GM19035 (cell line): ENCODE data around the gene ENOX2.
"Not testable (repeated sequence)": the region's sequence is repeated elsewhere in the genome, so short reads cannot be mapped to it uniquely, and the experiment has no call there.

Experiments used
- ATAC-seq: cut with Tn5 transposase; IDR thresholded peaks from one replicate; pipeline ENCODE4 v1.9.1; 2021; ENCODE audit not compliant: unreplicated experiment

ENOX2 gene

DNA sequence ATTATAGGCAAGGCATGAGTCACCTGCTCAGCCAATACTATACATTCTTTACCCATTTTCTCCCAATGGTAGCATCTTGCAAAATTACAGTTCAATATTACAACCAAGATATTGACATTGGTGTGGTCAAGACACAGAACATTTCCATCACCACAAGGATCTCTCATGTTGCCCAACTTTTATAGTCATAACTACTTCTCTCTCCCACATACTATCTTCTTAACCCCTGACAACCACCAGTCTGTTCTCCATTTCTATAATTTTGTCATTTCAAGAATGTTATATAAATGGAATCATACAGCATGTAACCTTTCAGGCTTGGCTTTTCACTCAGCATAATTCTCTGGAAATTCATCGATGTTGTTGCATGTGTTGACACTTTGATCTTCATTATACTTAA is 144.9 kb downstream of the ENOX2 start:
- no peak for ATAC-seq

DNA sequence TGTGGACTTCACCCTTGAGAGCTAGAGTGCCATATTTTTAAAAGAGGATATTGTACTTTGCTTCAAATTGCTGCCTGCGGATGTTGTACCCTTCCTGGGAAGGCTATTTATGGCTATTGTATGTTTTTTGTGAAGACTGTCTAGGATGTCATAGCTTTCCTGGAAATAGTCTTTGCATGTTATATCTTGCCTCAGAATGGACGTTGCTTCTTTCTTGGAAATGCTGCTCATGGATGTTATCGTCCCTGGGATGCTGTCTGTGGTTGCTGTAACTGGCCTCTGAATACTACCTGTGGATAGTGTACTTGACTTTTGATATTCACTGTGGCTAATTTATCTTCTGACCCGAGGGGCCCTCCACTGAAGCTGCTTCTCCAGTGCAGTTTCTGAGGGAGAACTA is 146.8 kb downstream of the ENOX2 start:
- no peak for ATAC-seq

DNA sequence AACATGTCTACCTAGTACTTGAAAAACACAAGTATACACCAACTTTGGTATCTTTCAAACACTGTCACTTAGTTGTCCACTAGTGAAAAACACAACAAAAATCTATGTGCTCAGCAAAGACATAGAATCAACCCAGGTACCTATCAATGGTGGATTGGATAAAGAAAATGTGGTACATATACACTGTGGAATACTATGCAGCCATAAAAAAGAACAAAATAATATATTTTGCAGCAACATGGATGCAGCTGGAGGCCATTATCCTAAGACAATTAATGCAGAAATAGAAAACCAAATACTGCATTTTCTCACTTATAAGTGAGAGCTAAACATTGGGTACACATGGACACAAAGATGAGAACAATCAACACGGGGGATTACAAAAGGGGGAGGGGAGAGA is 148.7 kb downstream of the ENOX2 start:
- ATAC-seq: no peak

DNA sequence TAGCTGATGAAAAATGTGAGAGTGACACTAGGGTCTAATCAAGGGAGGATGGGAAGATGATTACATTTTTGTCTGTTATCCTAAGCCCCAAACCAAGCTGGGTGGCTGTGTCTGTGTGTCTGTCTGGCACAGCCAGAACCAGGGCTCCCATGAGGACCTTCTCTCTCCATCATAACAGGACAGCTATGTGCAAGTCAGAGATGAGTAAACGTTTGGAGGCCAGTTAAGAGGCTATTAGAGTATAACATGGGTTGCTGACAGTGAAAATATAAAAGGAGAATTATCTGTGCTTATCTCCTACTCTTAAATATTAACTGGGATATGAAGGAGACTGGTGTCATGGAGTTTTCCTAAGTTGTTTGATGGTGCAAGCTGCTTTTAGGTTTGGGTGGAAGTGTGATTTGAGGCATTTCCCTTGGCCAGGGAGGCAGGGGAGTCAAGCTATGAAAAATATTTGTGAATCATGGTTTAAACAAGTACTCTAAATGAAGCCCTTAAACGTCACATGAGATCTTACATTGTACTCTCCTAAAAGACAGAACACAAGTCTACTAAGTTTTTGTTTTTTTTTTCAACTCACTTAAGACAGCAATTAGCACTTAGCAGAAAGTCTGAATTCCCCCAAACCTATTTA is 156.2 kb downstream of the ENOX2 start:
- no peak for ATAC-seq

DNA sequence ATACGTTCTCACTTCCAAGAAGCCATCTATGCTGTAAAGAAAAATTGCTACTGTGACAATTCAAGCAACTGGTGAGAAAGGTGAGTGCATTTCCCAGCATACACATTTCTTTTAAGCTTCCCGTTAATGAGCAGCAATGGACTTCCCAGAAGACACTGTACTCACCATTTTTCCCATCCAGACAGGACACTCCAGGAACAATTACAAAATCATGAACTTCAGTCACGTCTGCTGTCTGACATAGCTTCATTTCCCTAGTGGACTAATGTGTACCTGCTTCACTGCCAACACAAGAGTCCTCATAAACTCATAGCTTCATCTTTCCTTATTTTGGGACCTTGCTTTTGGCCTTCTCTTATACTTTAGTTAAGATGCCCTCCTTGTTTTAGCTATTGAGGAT is 156.9 kb downstream of the ENOX2 start:
- ATAC-seq: no peak

DNA sequence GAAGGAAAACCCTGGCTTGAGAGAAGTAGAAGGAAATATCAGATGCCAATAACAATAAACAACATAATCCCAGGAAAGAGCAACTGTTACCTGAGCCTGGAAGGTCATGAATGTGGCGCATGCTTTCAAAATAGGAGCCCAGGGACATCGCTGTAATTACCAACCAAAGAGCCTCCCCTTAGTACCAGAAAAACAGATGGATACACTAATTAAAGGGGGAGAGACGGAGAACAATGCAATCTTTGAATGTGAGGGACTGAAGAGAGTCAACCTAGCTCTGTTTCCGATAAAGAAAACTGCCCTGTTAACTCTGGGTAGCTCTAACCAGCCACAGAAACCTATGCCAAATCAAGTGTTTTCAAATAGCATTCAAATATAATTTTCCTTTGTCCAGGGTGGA is 161.4 kb downstream of the ENOX2 start:
- no peak for ATAC-seq

DNA sequence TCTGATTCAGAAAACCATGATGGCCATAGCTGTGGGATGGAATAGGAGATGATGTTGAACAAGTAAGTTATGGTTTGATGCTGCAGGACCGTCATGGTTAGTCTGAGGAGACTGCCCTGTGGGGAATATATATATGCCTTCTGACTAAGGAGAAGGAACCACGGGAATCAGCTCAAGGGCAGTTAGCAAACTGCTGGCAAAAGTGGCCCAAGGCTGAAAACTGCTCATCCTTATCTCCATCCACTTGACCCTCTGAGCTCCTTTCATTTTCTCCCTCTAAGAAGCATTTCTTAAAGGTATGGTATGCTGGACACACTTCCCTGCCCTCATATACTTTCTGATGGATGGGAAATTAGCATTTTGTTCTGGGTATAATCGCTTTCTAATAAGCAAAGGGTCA is 161.9 kb downstream of the ENOX2 start:
- no peak for ATAC-seq

DNA sequence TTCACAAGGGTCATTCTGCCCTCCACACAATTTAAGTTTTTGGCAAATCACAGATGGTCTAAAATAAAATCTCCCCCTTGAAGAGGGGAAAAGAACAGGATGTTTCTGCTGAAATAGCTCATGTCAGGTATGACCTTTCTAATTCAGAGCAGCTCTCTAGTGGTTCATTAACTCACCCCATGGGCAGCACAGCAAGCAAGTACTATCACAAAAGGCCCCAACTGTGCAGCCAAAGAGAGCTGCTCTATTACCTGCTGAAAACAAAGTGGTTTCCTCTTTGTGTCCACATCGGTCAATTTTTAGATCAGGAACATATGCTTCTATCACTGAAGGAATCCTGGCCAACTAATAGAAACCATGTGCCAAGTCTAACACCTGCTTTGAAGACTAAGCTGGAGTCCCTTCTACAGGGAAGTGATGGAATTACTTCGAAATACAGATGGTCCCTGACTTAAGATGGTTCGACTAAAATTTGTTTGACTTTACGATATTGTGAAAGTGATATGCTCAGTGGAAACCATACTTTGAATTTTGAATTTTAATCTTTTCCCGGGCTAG is 164.3 kb downstream of the ENOX2 start:
- no peak for ATAC-seq

DNA sequence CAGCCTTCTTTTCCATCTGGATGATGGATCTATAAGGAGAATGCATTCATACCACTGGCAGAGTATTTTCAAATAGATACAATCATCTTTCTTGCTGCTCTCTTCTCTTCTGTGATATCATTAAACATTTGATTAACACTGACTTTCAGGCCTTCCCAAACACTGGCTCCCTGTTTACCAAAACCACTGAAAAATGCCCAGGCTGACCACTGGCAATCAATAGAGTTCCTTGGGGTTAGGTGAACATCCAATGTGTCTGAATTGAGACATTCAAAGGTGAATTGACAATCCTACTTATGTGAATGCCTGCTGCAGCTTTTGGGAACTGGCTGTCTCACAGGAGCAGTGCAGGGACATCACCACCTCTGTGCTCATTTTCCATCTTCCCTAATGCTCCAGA is 168.3 kb downstream of the ENOX2 start:
- ATAC-seq: no peak

DNA sequence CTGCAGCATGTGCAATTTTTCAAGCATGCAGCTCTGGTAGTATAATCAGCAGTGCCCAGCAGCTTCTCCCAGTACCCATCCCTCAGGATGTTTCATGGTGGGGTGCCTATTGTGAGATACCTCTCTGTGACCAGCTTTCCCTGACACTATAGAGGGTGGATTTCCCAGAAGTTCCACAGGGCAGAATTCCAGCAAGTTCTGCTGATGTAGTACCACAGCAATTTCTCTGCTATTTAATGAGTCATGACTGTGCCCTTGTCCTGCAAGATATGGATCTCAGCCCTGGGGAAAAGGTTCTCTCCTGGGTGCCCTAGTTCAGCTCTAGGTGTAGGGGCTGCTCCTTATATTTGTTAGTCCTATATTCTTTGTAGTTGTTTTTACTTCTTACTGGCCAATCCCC is 174.8 kb downstream of the ENOX2 start:
- no peak for ATAC-seq

DNA sequence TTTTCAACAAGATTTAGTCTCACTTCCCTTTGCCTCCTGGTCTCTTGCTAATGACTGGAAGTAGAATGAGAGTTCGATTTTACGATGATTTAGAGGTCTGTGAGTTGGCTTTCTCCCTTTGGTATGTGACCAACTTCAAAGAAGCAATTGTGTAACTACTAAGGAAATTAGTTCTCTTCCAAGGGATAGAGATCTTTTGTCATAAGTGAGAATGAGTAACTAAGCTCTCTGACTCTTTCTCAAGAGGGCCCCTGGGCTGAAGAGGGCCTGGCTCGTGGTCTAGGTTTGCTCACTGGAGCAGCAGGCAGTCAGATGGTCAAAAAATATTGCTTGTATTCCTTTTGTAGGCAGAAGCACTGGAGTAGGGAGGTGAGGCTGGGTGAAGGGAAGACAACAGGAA is 176.3 kb downstream of the ENOX2 start:
- ATAC-seq: no peak

DNA sequence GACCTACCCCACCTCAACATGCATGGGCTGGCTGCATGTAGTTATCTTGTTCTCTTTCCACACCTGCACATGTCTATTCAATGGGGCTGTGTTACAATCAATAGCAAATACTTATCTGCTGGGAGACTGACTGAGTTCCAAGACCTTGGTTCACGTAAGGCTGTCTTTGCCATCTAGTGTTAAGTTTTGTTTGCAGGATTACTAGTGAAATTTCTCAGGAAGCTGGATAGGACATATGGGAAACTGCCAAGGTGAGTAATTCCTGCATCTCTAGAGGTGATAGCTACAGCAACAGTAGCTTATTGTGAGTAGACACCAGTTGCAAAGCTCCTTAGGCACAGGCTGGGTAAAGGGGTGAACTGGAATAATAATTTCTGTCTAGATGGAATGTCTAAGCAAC is 177.5 kb downstream of the ENOX2 start:
- no peak for ATAC-seq

DNA sequence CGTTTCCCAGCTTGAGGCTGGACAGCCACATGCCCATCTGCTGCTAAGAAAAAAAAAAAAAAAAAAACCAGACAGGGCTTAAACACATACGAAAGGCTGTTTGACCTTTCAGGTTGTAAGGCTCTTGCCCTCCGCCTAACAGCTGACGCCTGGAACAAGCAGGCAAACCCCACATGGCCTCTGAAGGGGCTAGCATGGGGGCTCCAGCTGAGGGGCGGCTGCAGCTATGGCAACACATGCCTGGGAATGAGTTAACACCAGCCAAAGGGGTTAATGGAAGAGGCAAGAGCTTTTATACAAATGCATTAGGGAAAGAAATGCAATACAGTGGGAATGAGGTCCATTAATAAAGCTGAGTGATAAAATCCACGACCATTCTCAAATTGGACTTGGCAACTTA is 183.6 kb downstream of the ENOX2 start:
- no peak for ATAC-seq

DNA sequence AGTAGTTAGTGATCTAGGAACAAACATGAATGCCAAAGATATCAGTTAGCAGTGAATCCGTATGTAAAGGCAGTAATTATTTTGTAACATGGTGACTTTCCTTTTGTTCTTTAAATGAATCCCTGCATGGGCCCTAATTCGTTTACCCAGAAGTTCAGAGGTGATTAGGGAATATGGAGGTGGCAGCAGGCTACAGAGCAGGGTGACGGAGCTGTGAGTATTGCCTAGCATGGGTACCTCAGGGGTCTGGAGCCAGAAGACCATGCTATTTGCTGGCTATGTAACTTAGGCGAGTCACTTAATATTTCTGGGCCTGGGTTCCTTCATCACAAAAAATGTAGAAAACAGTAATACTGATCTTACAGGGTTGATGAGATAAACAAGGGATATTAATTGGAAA is 184.9 kb downstream of the ENOX2 start:
- ATAC-seq: no peak

DNA sequence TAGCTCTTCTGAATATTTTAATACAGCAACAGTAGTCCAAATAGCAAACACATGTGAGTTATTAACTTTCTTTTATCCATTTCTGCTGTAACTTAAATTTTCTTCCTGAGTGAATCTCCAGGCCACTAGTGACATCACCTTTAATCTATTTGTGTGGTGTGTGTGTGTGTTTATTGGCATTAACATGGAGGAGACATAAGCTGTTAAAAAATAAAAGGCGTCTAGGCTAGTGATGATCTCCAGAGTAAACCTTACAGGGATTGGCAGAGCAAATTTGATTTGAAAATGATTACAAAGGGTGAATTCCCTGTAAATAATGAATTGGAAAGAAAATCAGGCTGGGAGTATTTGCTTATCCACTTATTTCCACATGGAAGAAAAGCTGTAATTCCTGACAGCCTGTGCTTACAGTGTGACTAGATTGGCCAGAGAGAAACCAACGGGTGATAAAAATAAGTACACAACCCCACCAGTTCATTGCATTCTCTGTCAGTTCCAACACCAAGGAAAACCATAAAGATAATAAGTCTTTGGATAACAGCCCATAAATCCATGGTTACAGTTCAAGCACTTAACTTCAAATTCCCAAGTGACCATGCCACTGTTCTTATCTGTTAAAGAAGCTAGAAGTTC is 186.1 kb downstream of the ENOX2 start:
- no peak for ATAC-seq

DNA sequence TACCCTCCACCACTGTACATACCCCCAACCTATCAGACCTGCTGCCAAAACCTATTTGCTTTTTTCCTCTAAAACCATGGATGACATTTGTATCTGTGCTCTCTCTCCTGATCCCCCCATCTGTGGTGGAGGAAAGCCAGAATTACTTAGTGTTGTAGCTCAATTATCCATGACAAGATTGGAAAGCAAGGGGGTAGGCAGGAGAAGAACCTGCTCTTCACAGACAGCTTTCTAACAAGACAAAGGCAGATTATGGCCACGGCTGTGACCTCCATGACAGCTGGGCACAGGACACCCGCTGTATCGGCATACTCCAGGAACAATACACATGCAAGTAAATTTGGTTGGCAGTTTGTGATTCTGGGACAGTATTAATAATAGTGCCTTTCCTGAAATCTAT is 186.7 kb downstream of the ENOX2 start:
- no peak for ATAC-seq

DNA sequence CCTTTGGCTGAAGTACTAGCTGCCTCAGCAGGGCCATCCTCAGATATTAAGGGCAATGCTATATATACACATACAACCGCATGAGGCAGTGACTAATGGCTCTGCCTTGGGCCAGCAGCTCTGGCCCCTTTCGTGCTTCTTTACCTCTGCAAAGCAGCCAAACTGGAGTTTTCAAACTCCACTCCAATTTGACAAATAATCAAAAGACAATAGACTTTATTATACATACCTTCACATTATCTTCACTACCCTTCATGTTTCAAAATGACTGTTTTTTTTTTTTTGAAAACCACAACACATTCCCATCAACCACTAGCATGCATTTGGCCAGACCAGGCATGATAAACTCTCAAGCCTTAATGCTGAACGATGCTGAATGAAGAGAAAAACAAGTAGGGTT is 187.7 kb downstream of the ENOX2 start:
- ATAC-seq: no peak

DNA sequence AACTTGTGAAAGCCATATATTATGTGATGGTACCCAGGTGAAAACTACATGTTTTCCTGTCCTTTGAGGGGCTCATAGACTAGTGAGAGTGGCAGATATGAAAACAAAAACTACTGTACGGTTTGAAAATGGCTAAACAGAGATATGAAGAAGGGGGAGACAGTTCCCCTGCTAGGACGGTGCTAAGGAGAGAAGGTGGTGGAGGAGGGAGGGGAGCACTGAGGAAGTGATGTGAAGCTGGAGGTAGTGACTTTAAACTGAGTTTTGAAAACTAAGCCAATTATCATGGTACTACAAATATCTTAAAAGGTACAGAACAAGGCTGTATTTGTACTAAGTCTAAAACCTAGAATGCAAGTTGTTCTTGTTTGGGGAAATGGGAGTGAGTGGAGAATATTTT is 188.3 kb downstream of the ENOX2 start:
- no peak for ATAC-seq

DNA sequence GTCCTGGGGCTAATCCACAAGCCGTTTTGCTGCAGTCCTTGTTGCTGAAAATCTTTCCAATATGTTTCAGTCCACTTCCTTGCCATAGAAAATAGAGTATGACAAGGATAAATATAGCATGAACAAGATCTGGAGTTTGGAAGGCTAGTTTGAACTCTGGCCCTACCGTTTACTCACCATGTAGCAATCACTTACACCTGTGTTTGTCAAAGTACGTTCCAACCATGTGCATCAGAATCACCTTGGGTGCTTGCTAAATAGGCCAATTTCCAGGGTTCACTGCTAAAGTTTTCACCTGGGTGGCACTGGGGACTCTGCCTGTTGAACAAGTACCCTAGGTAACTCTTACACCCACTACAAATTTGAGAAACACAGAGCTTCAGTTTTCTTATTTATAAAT is 188.9 kb downstream of the ENOX2 start:
- ATAC-seq: no peak

DNA sequence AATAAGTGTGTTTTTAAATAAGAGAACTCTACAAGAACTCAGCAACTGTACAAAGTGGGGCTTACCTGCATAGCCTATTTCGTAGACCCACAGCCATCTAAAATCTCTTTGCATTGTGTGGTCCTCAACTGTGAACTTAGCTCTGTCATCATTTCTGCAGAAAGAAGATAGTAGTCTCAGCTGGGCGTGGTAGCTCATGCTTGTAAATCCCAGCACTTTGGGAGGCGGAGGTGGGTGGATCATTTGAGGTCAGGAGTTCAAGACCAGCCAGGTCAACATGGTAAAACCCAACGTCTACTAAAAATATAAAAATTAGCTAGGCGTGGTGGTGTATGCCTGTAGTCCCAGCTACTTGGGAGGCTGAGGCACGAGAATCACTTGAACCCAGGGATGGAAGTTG is 193.8 kb downstream of the ENOX2 start:
- ATAC-seq: not testable (repeated sequence)

DNA sequence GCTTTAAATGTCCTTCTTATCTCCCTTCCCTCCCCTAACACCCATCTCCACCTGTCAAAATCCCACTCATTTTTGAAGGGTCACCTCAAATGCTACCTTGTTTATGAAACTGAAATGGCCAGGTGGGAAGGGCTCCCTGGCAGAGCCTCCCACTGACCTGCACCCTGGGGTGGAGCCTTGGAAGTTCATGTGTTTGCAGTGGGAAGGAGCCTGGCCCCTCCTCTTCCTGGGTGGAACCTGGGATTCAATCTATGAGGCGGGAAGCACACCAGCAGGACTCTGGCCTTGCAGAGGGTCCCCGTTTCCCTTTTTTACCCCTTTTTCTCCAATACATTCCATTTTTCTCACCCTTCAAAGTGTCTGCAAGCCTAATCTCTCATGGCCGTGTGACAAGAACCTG is 197.4 kb downstream of the ENOX2 start:
- no peak for ATAC-seq

DNA sequence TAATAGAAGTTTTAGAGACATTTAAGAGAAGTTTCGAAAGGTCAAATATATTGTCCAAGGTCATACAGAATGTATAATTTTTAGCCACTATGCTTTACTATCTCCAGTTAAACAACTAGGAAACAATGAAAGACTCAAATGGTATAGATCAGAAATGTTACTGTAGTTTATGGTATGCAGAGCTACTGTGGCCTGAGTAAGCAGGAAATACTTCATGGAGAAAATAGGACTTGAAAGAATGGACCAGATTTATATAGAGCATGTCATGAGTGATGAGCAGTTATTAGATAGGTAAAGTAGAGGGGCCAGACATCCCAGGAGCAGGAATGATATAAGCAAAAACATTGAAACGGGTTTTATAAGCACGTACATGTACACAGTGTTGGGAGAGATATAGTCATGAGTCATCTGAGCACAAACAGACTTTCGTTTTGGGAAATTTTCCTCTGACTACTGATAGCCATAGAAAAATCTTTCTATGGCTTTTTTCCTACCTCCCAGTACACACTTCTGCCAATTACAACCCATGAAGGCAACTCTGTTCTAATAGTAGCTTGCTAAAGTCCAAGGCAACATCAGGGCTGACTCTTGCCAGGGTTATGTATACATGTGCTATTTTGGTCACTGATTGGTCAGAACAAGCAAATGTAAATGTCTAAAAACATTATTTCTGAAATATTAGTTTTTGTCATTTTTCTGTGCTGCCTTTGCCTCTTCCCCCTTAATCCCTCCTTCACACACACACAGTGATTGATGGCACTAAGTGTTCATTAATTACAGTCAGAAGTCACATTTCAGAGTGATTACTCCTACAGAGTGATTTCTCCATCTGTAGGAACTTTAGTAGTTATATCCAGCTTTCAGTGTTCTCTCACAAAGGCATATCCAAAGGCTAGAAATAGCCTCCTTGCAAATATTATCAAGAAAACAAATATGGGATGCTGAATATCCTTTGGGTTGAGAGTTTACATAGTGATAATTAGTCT is 198.7 kb downstream of the ENOX2 start:
- no peak for ATAC-seq
